ENCODE data around the gene OTOR. TPM values are rescaled to one million over a fixed set of nuclear protein-coding genes. Genes with fewer than 3 reads are reported as not detected.

Gene OTOR
- total and polyA plus RNA-seq, 2 of the 13 experiments (the other 11 are each of a cell fraction or from before 2014, with no cell fraction given): not detected

DNA sequence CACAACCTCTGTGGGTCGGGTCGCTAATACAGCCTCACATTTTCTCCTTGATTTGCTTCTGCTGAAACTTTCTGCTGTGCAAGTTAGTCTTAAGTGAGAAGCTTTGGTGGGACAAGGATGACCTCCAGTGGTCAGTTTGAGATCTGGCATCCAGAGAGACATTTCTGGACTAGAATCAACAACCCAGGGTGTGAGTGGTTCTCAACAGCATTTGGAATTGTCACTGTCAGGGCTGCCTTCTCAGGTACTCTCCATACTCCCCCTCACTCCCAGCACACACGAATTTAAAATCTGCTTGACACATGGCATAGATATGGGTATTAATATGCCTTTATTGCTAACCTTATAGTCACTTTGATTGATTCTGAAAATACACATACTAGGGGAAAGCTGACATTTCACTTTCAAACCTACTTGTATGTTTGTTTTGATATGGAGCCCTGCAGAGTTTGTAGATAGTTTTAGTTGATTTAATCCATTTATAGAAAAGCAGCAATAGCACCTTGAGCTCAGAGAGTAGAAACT lies 13.2 kb downstream of the OTOR start (continued):
- TF ChIP-seq, protein P1, sequence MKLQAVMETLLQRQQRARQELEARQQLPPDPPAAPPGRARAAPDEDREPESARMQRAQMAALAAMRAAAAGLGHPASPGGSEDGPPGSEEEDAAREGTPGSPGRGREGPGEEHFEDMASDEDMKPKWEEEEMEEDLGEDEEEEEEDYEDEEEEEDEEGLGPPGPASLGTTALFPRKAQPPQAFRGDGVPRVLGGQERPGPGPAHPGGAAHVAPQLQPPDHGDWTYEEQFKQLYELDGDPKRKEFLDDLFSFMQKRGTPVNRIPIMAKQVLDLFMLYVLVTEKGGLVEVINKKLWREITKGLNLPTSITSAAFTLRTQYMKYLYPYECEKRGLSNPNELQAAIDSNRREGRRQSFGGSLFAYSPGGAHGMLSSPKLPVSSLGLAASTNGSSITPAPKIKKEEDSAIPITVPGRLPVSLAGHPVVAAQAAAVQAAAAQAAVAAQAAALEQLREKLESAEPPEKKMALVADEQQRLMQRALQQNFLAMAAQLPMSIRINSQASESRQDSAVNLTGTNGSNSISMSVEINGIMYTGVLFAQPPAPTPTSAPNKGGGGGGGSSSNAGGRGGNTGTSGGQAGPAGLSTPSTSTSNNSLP (IDR thresholded peaks at IDR 0.05; ENCODE audit: low read depth, low read length): peak; percentile 48; the same call in 1 of the 2 replicates
- TF ChIP-seq, protein P2, sequence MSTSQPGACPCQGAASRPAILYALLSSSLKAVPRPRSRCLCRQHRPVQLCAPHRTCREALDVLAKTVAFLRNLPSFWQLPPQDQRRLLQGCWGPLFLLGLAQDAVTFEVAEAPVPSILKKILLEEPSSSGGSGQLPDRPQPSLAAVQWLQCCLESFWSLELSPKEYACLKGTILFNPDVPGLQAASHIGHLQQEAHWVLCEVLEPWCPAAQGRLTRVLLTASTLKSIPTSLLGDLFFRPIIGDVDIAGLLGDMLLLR (CRISPR knock-in tag; IDR thresholded peaks at IDR 0.05): no peak
- TF ChIP-seq SETDB1 (CRISPR knock-in tag; IDR thresholded peaks at IDR 0.05; ENCODE audit: borderline replicate concordance) (no peak), JARID2 (CRISPR knock-in tag; IDR thresholded peaks at IDR 0.05; ENCODE audit: insufficient replicate concordance) (peak; percentile 60), GABPA (IDR thresholded peaks at IDR 0.05; ENCODE audit: low read depth, low read length) (no peak), GABPA (CRISPR knock-in tag; IDR thresholded peaks at IDR 0.05; ENCODE audit: low read depth) (no peak), ZSCAN9 (CRISPR knock-in tag; IDR thresholded peaks at IDR 0.05; ENCODE audit: borderline replicate concordance) (no peak), TAF1 (CRISPR knock-in tag; IDR thresholded peaks at IDR 0.05) (no peak), SRY (CRISPR knock-in tag; IDR thresholded peaks at IDR 0.05) (no peak), ZNF331 (CRISPR knock-in tag; IDR thresholded peaks at IDR 0.05) (peak; percentile 34; the same call in 1 of the 2 replicates), SRSF9 (IDR thresholded peaks at IDR 0.05; ENCODE audit: borderline replicate concordance, insufficient read depth, low read depth, low read length, poor library complexity, severe bottlenecking) (no peak), ZNF20 (CRISPR knock-in tag; IDR thresholded peaks at IDR 0.05) (no peak)
- TF ChIP-seq, protein P3, sequence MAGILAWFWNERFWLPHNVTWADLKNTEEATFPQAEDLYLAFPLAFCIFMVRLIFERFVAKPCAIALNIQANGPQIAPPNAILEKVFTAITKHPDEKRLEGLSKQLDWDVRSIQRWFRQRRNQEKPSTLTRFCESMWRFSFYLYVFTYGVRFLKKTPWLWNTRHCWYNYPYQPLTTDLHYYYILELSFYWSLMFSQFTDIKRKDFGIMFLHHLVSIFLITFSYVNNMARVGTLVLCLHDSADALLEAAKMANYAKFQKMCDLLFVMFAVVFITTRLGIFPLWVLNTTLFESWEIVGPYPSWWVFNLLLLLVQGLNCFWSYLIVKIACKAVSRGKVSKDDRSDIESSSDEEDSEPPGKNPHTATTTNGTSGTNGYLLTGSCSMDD (CRISPR knock-in tag; IDR thresholded peaks at IDR 0.05): no peak
- TF ChIP-seq, protein P4, sequence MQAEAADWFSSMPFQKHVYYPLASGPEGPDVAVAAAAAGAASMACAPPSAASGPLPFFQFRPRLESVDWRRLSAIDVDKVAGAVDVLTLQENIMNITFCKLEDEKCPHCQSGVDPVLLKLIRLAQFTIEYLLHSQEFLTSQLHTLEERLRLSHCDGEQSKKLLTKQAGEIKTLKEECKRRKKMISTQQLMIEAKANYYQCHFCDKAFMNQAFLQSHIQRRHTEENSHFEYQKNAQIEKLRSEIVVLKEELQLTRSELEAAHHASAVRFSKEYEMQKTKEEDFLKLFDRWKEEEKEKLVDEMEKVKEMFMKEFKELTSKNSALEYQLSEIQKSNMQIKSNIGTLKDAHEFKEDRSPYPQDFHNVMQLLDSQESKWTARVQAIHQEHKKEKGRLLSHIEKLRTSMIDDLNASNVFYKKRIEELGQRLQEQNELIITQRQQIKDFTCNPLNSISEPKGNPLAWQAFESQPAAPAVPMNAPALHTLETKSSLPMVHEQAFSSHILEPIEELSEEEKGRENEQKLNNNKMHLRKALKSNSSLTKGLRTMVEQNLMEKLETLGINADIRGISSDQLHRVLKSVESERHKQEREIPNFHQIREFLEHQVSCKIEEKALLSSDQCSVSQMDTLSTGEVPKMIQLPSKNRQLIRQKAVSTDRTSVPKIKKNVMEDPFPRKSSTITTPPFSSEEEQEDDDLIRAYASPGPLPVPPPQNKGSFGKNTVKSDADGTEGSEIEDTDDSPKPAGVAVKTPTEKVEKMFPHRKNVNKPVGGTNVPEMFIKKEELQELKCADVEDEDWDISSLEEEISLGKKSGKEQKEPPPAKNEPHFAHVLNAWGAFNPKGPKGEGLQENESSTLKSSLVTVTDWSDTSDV (CRISPR knock-in tag; IDR thresholded peaks at IDR 0.05): no peak
- TF ChIP-seq, protein P5, sequence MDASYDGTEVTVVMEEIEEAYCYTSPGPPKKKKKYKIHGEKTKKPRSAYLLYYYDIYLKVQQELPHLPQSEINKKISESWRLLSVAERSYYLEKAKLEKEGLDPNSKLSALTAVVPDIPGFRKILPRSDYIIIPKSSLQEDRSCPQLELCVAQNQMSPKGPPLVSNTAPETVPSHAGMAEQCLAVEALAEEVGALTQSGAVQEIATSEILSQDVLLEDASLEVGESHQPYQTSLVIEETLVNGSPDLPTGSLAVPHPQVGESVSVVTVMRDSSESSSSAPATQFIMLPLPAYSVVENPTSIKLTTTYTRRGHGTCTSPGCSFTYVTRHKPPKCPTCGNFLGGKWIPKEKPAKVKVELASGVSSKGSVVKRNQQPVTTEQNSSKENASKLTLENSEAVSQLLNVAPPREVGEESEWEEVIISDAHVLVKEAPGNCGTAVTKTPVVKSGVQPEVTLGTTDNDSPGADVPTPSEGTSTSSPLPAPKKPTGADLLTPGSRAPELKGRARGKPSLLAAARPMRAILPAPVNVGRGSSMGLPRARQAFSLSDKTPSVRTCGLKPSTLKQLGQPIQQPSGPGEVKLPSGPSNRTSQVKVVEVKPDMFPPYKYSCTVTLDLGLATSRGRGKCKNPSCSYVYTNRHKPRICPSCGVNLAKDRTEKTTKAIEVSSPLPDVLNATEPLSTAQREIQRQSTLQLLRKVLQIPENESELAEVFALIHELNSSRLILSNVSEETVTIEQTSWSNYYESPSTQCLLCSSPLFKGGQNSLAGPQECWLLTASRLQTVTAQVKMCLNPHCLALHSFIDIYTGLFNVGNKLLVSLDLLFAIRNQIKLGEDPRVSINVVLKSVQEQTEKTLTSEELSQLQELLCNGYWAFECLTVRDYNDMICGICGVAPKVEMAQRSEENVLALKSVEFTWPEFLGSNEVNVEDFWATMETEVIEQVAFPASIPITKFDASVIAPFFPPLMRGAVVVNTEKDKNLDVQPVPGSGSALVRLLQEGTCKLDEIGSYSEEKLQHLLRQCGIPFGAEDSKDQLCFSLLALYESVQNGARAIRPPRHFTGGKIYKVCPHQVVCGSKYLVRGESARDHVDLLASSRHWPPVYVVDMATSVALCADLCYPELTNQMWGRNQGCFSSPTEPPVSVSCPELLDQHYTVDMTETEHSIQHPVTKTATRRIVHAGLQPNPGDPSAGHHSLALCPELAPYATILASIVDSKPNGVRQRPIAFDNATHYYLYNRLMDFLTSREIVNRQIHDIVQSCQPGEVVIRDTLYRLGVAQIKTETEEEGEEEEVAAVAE (CRISPR knock-in tag; IDR thresholded peaks at IDR 0.05; ENCODE audit: borderline replicate concordance): peak; percentile 73
- TF ChIP-seq, protein P6, sequence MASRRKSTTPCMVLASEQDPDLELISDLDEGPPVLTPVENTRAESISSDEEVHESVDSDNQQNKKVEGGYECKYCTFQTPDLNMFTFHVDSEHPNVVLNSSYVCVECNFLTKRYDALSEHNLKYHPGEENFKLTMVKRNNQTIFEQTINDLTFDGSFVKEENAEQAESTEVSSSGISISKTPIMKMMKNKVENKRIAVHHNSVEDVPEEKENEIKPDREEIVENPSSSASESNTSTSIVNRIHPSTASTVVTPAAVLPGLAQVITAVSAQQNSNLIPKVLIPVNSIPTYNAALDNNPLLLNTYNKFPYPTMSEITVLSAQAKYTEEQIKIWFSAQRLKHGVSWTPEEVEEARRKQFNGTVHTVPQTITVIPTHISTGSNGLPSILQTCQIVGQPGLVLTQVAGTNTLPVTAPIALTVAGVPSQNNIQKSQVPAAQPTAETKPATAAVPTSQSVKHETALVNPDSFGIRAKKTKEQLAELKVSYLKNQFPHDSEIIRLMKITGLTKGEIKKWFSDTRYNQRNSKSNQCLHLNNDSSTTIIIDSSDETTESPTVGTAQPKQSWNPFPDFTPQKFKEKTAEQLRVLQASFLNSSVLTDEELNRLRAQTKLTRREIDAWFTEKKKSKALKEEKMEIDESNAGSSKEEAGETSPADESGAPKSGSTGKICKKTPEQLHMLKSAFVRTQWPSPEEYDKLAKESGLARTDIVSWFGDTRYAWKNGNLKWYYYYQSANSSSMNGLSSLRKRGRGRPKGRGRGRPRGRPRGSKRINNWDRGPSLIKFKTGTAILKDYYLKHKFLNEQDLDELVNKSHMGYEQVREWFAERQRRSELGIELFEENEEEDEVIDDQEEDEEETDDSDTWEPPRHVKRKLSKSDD (CRISPR knock-in tag; IDR thresholded peaks at IDR 0.05; ENCODE audit: low read depth): no peak

All from HepG2 (cell line).